ENCODE results near the gene PNO1.

Gene PNO1

GRCh38 chr2:68151037-68151436 is 6.7 kb upstream of the PNO1 start:
- no peaks in the 10 kb centered on the region for H3K36me3 ChIP-seq (ENCODE audit: insufficient read depth)
- H2AFZ ChIP-seq (ENCODE audit: low read depth), result no peak overlapping the region
- H3K4me1 ChIP-seq (ENCODE audit: low read depth, poor library complexity, severe bottlenecking), result peaks cover 14% of the 10 kb centered on the region
- H3K4me3 ChIP-seq (IDR thresholded peaks at IDR 0.05; ENCODE audit: insufficient read depth, low read depth, low read length), result no peak overlapping the region
- H3K79me2 ChIP-seq (ENCODE audit: insufficient read depth, low read depth), result peaks cover 16% of the 10 kb centered on the region; the same call in 1 of the 2 replicates
- H3K27me3 ChIP-seq (ENCODE audit: insufficient read depth, low read depth), result no peaks in the 10 kb centered on the region
- no peak overlapping the region for H3K27ac ChIP-seq
- H3K9ac ChIP-seq, result no peak overlapping the region
- no peak for TF ChIP-seq CTCF (conservative IDR thresholded peaks at IDR 0.05; ENCODE audit: low read depth, low read length)
- no peak overlapping the region for H3K4me2 ChIP-seq
- no peaks in the 10 kb centered on the region for H4K20me1 ChIP-seq (ENCODE audit: insufficient read depth)

- no peaks in the 10 kb centered on the region for H4K20me1 ChIP-seq (ENCODE audit: insufficient read depth)
- no peak overlapping the region for H3K4me2 ChIP-seq
- TF ChIP-seq CTCF (conservative IDR thresholded peaks at IDR 0.05; ENCODE audit: low read depth, low read length), result no peak
- no peak overlapping the region for H2AFZ ChIP-seq (ENCODE audit: low read depth)
- H3K79me2 ChIP-seq (ENCODE audit: insufficient read depth, low read depth), result peaks cover 27% of the 10 kb centered on the region; the same call in 1 of the 2 replicates
- no peak overlapping the region for H3K9ac ChIP-seq
- no peaks in the 10 kb centered on the region for H3K36me3 ChIP-seq (ENCODE audit: insufficient read depth)
- no peak overlapping the region for H3K4me3 ChIP-seq (IDR thresholded peaks at IDR 0.05; ENCODE audit: insufficient read depth, low read depth, low read length)
- peaks cover 19% of the 10 kb centered on the region for H3K4me1 ChIP-seq (ENCODE audit: low read depth, poor library complexity, severe bottlenecking)
- no peak overlapping the region for H3K27ac ChIP-seq
- no peaks in the 10 kb centered on the region for H3K27me3 ChIP-seq (ENCODE audit: insufficient read depth, low read depth)
Observed at GRCh38 chr2:68152681-68153347, 4.9 kb upstream of the PNO1 start.

- H3K36me3 ChIP-seq (ENCODE audit: insufficient read depth), result no peaks in the 10 kb centered on the region; the same call in 1 of the 2 replicates
- no peaks in the 10 kb centered on the region for H4K20me1 ChIP-seq (ENCODE audit: insufficient read depth)
- peaks cover 31% of the 10 kb centered on the region for H3K4me1 ChIP-seq (ENCODE audit: low read depth, poor library complexity, severe bottlenecking)
- peaks cover 55% of the 10 kb centered on the region for H3K79me2 ChIP-seq (ENCODE audit: insufficient read depth, low read depth)
- H2AFZ ChIP-seq (ENCODE audit: low read depth), result no peak overlapping the region
- no peaks in the 10 kb centered on the region for H3K27me3 ChIP-seq (ENCODE audit: insufficient read depth, low read depth)
- H3K27ac ChIP-seq, result no peak overlapping the region
- no peak for TF ChIP-seq CTCF (conservative IDR thresholded peaks at IDR 0.05; ENCODE audit: low read depth, low read length)
- H3K4me3 ChIP-seq (IDR thresholded peaks at IDR 0.05; ENCODE audit: insufficient read depth, low read depth, low read length), result no peak overlapping the region
- H3K9ac ChIP-seq, result no peak overlapping the region
- H3K4me2 ChIP-seq, result peak overlapping the region; percentile 98; the same call in 1 of the 2 replicates
Observed at GRCh38 chr2:68155618-68156017, 2.1 kb upstream of the PNO1 start.

- peaks cover 24% of the 10 kb centered on the region for H3K4me1 ChIP-seq (ENCODE audit: low read depth, poor library complexity, severe bottlenecking)
- H3K4me3 ChIP-seq (IDR thresholded peaks at IDR 0.05; ENCODE audit: insufficient read depth, low read depth, low read length), result peak overlapping the region; percentile 86
- no peak for TF ChIP-seq CTCF (conservative IDR thresholded peaks at IDR 0.05; ENCODE audit: low read depth, low read length)
- no peaks in the 10 kb centered on the region for H3K27me3 ChIP-seq (ENCODE audit: insufficient read depth, low read depth)
- H4K20me1 ChIP-seq (ENCODE audit: insufficient read depth), result 0 out of 2 replicates have a peak, but pooled peaks cover 4% of the 10 kb centered on the region
- peaks cover 6% of the 10 kb centered on the region; the same call in 1 of the 2 replicates for H3K36me3 ChIP-seq (ENCODE audit: insufficient read depth)
- H3K27ac ChIP-seq, result peak overlapping the region; percentile 84; the same call in 1 of the 2 replicates
- H3K4me2 ChIP-seq, result peak overlapping the region; percentile 98
- H2AFZ ChIP-seq (ENCODE audit: low read depth), result peak overlapping the region; percentile 64
- H3K79me2 ChIP-seq (ENCODE audit: insufficient read depth, low read depth), result peaks cover 63% of the 10 kb centered on the region
- peak overlapping the region; percentile 81; the same call in 1 of the 2 replicates for H3K9ac ChIP-seq
Observed at GRCh38 chr2:68156419-68156818, 1.3 kb upstream of the PNO1 start.
